IMR-90 (cell line): ENCODE data around the gene ADPRS. TPM values are rescaled to one million over a fixed set of nuclear protein-coding genes. Genes with fewer than 3 reads are reported as not detected.

ENCODE experiments used
- ATAC-seq: fragments of 200-7000 bp; cut with Tn5 transposase; 2 replicates; pipeline ENCODE4 v1.9.1; 2020; ENCODE audit warnings: low read depth, mild to moderate bottlenecking, moderate library complexity
- BruUV-seq: library from RNA; stranded (reverse); fragments of 400-500 nt; replicated peaks from 2 replicates; lab custom pipeline; 2021; lab: Mats Ljungman, UMichigan
- CTCF ChIA-PET: fragments of 300-600 bp; formaldehyde crosslinking; extraction: SDS; loops from one replicate; lab custom pipeline; 2021; ENCODE audit warnings: antibody characterized with exemption; lab: Yijun Ruan, JAX
- POLR2A ChIA-PET: fragments of 300-600 bp; sonication (Branson Sonifier 250); formaldehyde crosslinking; loops from one replicate; lab custom pipeline; 2022; ENCODE audit warnings: antibody characterized with exemption; ENCODE audit not compliant: unreplicated experiment; lab: Charles Lee
- DNase-seq: peaks from one replicate; pipeline ENCODE4 v3.0.0; 2013
- H2AFZ ChIP-seq: replicated peaks from 2 replicates; pipeline ENCODE3; 2013; ENCODE audit warnings: low read length, mild to moderate bottlenecking; ENCODE audit not compliant: poor library complexity
- H2AK5ac ChIP-seq: 2 replicates; pipeline ENCODE4 v1.6.1; 2013; ENCODE audit warnings: low read depth, low read length, inconsistent platforms
- H2AK9ac ChIP-seq: replicated peaks from 2 replicates; pipeline ENCODE3; 2013; ENCODE audit warnings: mild to moderate bottlenecking, low read depth, low read length, moderate library complexity; ENCODE audit not compliant: poor library complexity
- H2BK120ac ChIP-seq: 2 replicates; pipeline ENCODE4 v1.6.1; 2013; ENCODE audit warnings: low read depth, low read length, inconsistent platforms
- H2BK15ac ChIP-seq: 3 replicates; pipeline ENCODE4 v1.6.1; 2013; ENCODE audit warnings: low read depth, low read length, inconsistent platforms
- H2BK20ac ChIP-seq: 2 replicates; pipeline ENCODE4 v1.6.1; 2013; ENCODE audit warnings: low read depth, mild to moderate bottlenecking, inconsistent platforms, low read length, moderate library complexity
- H2BK5ac ChIP-seq: 2 replicates; pipeline ENCODE4 v1.6.1; 2013; ENCODE audit warnings: mild to moderate bottlenecking, low read depth, low read length, inconsistent platforms; ENCODE audit not compliant: poor library complexity, severe bottlenecking
- H3K14ac ChIP-seq: replicated peaks from 2 replicates; pipeline ENCODE4 v1.6.1; 2013; ENCODE audit warnings: low read depth, low read length, inconsistent platforms
- H3K18ac ChIP-seq: 2 replicates; pipeline ENCODE4 v1.6.1; 2013; ENCODE audit warnings: low read depth, low read length, control low read depth
- H3K23ac ChIP-seq: 2 replicates; pipeline ENCODE4 v1.6.1; 2013; ENCODE audit warnings: low read depth, low read length, inconsistent platforms
- H3K27ac ChIP-seq: 2 replicates; pipeline ENCODE4 v1.5.1; 2013; ENCODE audit warnings: mild to moderate bottlenecking, control low read depth, low read length; ENCODE audit not compliant: insufficient read depth
- H3K27me3 ChIP-seq: 2 replicates; pipeline ENCODE4 v1.6.1; 2013; ENCODE audit warnings: low read length; ENCODE audit not compliant: control insufficient read depth, insufficient read depth
- H3K36me3 ChIP-seq: 2 replicates; pipeline ENCODE4 v1.6.1; 2013; ENCODE audit warnings: low read length, mixed read lengths; ENCODE audit not compliant: control insufficient read depth, insufficient read depth
- H3K4ac ChIP-seq: 2 replicates; pipeline ENCODE4 v1.6.1; 2013; ENCODE audit warnings: low read depth, low read length, inconsistent platforms
- H3K4me1 ChIP-seq: 2 replicates; pipeline ENCODE4 v1.6.1; 2013; ENCODE audit warnings: low read length, mixed read lengths; ENCODE audit not compliant: control insufficient read depth, insufficient read depth
- H3K4me2 ChIP-seq: 2 replicates; pipeline ENCODE4 v1.6.1; 2013; ENCODE audit warnings: low read depth, mild to moderate bottlenecking, control low read depth, low read length, moderate library complexity
- H3K4me3 ChIP-seq: 2 replicates; pipeline ENCODE4 v1.5.1; 2013; ENCODE audit warnings: low read depth, mild to moderate bottlenecking, control low read depth, low read length, moderate library complexity; ENCODE audit not compliant: insufficient read depth
- H3K56ac ChIP-seq: 2 replicates; pipeline ENCODE4 v1.6.1; 2013; ENCODE audit warnings: low read length, inconsistent platforms; ENCODE audit not compliant: insufficient read depth; ENCODE audit errors: extremely low read depth
- H3K79me1 ChIP-seq, 2 experiments: 2 replicates each; pipeline ENCODE4 v1.6.1; 2013; ENCODE audit warnings: low read length in 2 of 2, inconsistent platforms in 1 of 2, low read depth in 1 of 2
- H3K9ac ChIP-seq: 2 replicates; pipeline ENCODE4 v1.6.1; 2013; ENCODE audit warnings: low read depth, low read length, control low read depth
- H3K9me1 ChIP-seq: 2 replicates; pipeline ENCODE4 v1.6.1; 2013; ENCODE audit warnings: low read length, inconsistent platforms; ENCODE audit not compliant: insufficient read depth
- H3K9me3 ChIP-seq: 2 replicates; pipeline ENCODE4 v1.6.1; 2013; ENCODE audit warnings: low read length; ENCODE audit not compliant: control insufficient read depth, insufficient read depth
- H4K20me1 ChIP-seq: 2 replicates; pipeline ENCODE4 v1.6.1; 2013; ENCODE audit warnings: low read length, inconsistent platforms; ENCODE audit not compliant: insufficient read depth
- H4K5ac ChIP-seq: 2 replicates; pipeline ENCODE4 v1.6.1; 2013; ENCODE audit warnings: mild to moderate bottlenecking, low read depth, low read length, control low read depth
- H4K8ac ChIP-seq, 2 experiments: 2 replicates each; pipeline ENCODE4 v1.6.1; 2013; ENCODE audit warnings: low read depth in 2 of 2, low read length in 2 of 2, control low read depth in 1 of 2, inconsistent platforms in 1 of 2
- H4K91ac ChIP-seq: 2 replicates; pipeline ENCODE4 v1.6.1; 2013; ENCODE audit warnings: low read depth, low read length, inconsistent platforms; ENCODE audit not compliant: insufficient read depth
- BHLHE40 ChIP-seq: fragments of 150-350 bp; IDR thresholded peaks from 2 replicates; pipeline ENCODE4 v1.6.1; 2016; ENCODE audit warnings: mild to moderate bottlenecking, low read depth, low read length
- CEBPB ChIP-seq: IDR thresholded peaks from 2 replicates; pipeline ENCODE4 v1.6.1; 2012; ENCODE audit warnings: low read depth, low read length, improper control_type of control experiment
- CHD1 ChIP-seq: IDR thresholded peaks from 2 replicates; pipeline ENCODE4 v1.6.1; 2012; ENCODE audit warnings: low read depth, low read length, improper control_type of control experiment
- FOS ChIP-seq: fragments of 150-350 bp; IDR thresholded peaks from 2 replicates; pipeline ENCODE4 v1.6.1; 2016; ENCODE audit warnings: low read depth, low read length
- MAFK ChIP-seq: IDR thresholded peaks from 2 replicates; pipeline ENCODE4 v1.6.1; 2012; ENCODE audit warnings: low read depth, low read length, improper control_type of control experiment
- MAZ ChIP-seq: IDR thresholded peaks from 2 replicates; pipeline ENCODE4 v1.6.1; 2012; ENCODE audit warnings: low read depth, mild to moderate bottlenecking, low read length, improper control_type of control experiment, moderate library complexity, borderline replicate concordance
- MXI1 ChIP-seq: IDR thresholded peaks from 2 replicates; pipeline ENCODE4 v1.6.1; 2012; ENCODE audit warnings: low read depth, mild to moderate bottlenecking, low read length, moderate library complexity, borderline replicate concordance
- NFE2L2 ChIP-seq: fragments of 150-350 bp; IDR thresholded peaks from 2 replicates; pipeline ENCODE4 v1.6.1; 2016; ENCODE audit warnings: low read depth, mild to moderate bottlenecking, low read length
- POLR2A ChIP-seq: IDR thresholded peaks from 2 replicates; pipeline ENCODE4 v1.6.1; 2012; ENCODE audit warnings: mild to moderate bottlenecking, low read depth, low read length
- RAD21 ChIP-seq: IDR thresholded peaks from 2 replicates; pipeline ENCODE4 v1.6.1; 2012; ENCODE audit warnings: low read length, improper control_type of control experiment
- RCOR1 ChIP-seq: IDR thresholded peaks from 2 replicates; pipeline ENCODE4 v1.6.1; 2012; ENCODE audit warnings: mild to moderate bottlenecking, low read length, improper control_type of control experiment; ENCODE audit not compliant: insufficient replicate concordance
- RFX5 ChIP-seq: IDR thresholded peaks from 2 replicates; pipeline ENCODE4 v1.8.0; 2012; ENCODE audit warnings: low read depth, mild to moderate bottlenecking, low read length, moderate library complexity
- SMC3 ChIP-seq: fragments of 150-350 bp; IDR thresholded peaks from 2 replicates; pipeline ENCODE4 v1.6.1; 2016; ENCODE audit warnings: low read depth, mild to moderate bottlenecking, antibody characterized with exemption, low read length, moderate library complexity
- WGBS, 2 experiments: methylation state at CpG; one replicate each; pipeline versions ENCODE4 v1.1.5 to v1.1.7; 2013; ENCODE audit warnings: missing lambda C conversion rate in 2 of 2; ENCODE audit not compliant: insufficient read length in 1 of 2; ENCODE audit errors: extremely low coverage in 2 of 2; 5-methylcytosine and 5-hydroxymethylcytosine counted together
- dilution Hi-C: fragments of 300-500 bp; cut with HindIII; formaldehyde crosslinking; loops from one replicate; pipeline ENCODE4 v1.14.3; 2018; ENCODE audit warnings: low sequenced_read_pairs; ENCODE audit not compliant: unreplicated experiment
- in situ Hi-C: fragments of 300-500 bp; cut with MboI; formaldehyde crosslinking; loops from 3 replicates; pipeline ENCODE4 v1.14.3; 2019; ENCODE audit warnings: low sequenced_read_pairs, inconsistent platforms, mixed read lengths
- intact Hi-C: fragments of 100-400 bp; cut with micrococcal nuclease; formaldehyde crosslinking; loops from 2 replicates; pipeline ENCODE4 v1.10.0; 2022
- polyA plus RNA-seq, 3 experiments: library from polyadenylated mRNA; depleted of rRNA; stranded (reverse); fragments of >200 nt; gene quantifications; 2 replicates each; pipeline ENCODE4 v1.2.3, GENCODE V29; 2012; ENCODE audit warnings: low replicate concordance in 1 of 3
- total RNA-seq: library from RNA; depleted of rRNA; stranded (reverse); fragments of >200 nt; gene quantifications from 2 replicates; pipeline ENCODE4 v1.2.3, GENCODE V29; 2012
- TF ChIP-seq, protein P1 (sequence below): fragments of 150-350 bp; IDR thresholded peaks from 2 replicates; pipeline ENCODE4 v1.6.1; 2017; ENCODE audit warnings: mild to moderate bottlenecking, antibody characterized with exemption, low read length, low read depth
- TF ChIP-seq, protein P2 (sequence below): conservative IDR thresholded peaks from 2 replicates; pipeline ENCODE4 v1.5.1; 2012; ENCODE audit warnings: mild to moderate bottlenecking, low read depth, low read length, improper control_type of control experiment
- TF ChIP-seq, protein P3 (sequence below): fragments of 150-350 bp; IDR thresholded peaks from 2 replicates; pipeline ENCODE4 v1.6.1; 2016; ENCODE audit warnings: low read depth, mild to moderate bottlenecking, low read length, moderate library complexity, borderline replicate concordance

ADPRS gene
- total and polyA plus RNA-seq, 2 of the 4 experiments (the other 2 are of a cell fraction) = 31.0 to 37.2 TPM

DNA sequence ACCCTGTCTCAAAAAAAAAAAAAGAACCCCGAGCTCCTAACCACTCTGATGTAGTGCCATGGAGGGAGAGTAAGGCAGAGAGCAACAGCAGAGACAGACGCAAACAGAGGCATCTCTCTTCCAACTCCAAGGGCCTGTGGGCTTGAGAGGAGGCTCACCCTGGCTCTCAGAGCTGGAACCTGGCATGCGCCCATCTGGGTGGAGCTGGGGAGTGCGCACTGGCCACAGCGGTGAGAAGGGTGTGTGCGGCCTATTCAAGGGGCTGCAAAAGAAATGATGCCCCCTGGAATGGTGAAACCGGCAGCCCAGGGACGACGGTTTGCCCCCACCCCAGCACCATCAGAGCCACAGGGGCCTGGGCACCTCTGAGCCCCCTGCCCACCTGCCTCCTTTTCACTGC is 18.7 kb downstream of the ADPRS start:
- no peak overlapping the region for H4K5ac ChIP-seq
- H3K27ac ChIP-seq = no peak overlapping the region
- intact Hi-C loops = loop anchor here (10.0 kb wide), 1 partner anchor 107 kb away; no protein-coding TSS in a partner anchor
- CTCF ChIA-PET = interaction anchor here (1.8 kb wide), 1 partner anchor 27 kb away, joined by 6 read pairs; no protein-coding TSS in a partner anchor
- no peaks in the 10 kb centered on the region for H3K79me1 ChIP-seq
- no peak overlapping the region for H3K4me3 ChIP-seq
- no peaks in the 10 kb centered on the region for H3K27me3 ChIP-seq
- H2AK9ac ChIP-seq = no peak overlapping the region
- H4K91ac ChIP-seq = no peak overlapping the region
- BruUV-seq = no TSS peak
- no peak overlapping the region for H3K4ac ChIP-seq
- dilution Hi-C loops = no loop called here
- no peak overlapping the region for H2BK20ac ChIP-seq
- peaks cover 2% of the 10 kb centered on the region for H3K4me1 ChIP-seq
- H2AK5ac ChIP-seq = no peak overlapping the region
- H2BK15ac ChIP-seq = no peak overlapping the region
- DNase-seq (no peak), ATAC-seq (no peak)
- no peaks in the 10 kb centered on the region for H4K20me1 ChIP-seq
- no peak overlapping the region for H4K8ac ChIP-seq
- H3K36me3 ChIP-seq = no peaks in the 10 kb centered on the region
- no peak overlapping the region for H3K4me2 ChIP-seq
- POLR2A ChIA-PET = no interaction called here
- H3K23ac ChIP-seq = no peak overlapping the region
- H3K9ac ChIP-seq = no peak overlapping the region
- no peaks in the 10 kb centered on the region for H3K9me3 ChIP-seq
- H3K56ac ChIP-seq = no peak overlapping the region
- peaks cover 3% of the 10 kb centered on the region; the same call in 1 of the 2 replicates for H3K9me1 ChIP-seq
- no peak overlapping the region for H3K18ac ChIP-seq
- H2BK5ac ChIP-seq = no peak overlapping the region
- TF ChIP-seq BHLHE40 (no peak), CHD1 (no peak), RFX5 (no peak), SMC3 (no peak), RCOR1 (no peak), POLR2A (no peak), CEBPB (no peak), RAD21 (no peak), MAZ (no peak), MXI1 (no peak), NFE2L2 (no peak), MAFK (no peak), FOS (no peak)
- TF ChIP-seq, protein P1, sequence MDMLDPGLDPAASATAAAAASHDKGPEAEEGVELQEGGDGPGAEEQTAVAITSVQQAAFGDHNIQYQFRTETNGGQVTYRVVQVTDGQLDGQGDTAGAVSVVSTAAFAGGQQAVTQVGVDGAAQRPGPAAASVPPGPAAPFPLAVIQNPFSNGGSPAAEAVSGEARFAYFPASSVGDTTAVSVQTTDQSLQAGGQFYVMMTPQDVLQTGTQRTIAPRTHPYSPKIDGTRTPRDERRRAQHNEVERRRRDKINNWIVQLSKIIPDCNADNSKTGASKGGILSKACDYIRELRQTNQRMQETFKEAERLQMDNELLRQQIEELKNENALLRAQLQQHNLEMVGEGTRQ = no peak
- TF ChIP-seq, protein P2, sequence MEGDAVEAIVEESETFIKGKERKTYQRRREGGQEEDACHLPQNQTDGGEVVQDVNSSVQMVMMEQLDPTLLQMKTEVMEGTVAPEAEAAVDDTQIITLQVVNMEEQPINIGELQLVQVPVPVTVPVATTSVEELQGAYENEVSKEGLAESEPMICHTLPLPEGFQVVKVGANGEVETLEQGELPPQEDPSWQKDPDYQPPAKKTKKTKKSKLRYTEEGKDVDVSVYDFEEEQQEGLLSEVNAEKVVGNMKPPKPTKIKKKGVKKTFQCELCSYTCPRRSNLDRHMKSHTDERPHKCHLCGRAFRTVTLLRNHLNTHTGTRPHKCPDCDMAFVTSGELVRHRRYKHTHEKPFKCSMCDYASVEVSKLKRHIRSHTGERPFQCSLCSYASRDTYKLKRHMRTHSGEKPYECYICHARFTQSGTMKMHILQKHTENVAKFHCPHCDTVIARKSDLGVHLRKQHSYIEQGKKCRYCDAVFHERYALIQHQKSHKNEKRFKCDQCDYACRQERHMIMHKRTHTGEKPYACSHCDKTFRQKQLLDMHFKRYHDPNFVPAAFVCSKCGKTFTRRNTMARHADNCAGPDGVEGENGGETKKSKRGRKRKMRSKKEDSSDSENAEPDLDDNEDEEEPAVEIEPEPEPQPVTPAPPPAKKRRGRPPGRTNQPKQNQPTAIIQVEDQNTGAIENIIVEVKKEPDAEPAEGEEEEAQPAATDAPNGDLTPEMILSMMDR = no peak
- TF ChIP-seq, protein P3, sequence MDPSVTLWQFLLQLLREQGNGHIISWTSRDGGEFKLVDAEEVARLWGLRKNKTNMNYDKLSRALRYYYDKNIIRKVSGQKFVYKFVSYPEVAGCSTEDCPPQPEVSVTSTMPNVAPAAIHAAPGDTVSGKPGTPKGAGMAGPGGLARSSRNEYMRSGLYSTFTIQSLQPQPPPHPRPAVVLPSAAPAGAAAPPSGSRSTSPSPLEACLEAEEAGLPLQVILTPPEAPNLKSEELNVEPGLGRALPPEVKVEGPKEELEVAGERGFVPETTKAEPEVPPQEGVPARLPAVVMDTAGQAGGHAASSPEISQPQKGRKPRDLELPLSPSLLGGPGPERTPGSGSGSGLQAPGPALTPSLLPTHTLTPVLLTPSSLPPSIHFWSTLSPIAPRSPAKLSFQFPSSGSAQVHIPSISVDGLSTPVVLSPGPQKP = no peak
- 100% methylated on average over 4 of the region's 9 CpGs; no CpG with 5 or more reads in 1 of the 2 experiments for WGBS, 2 experiments
- no peak overlapping the region for H2AFZ ChIP-seq
- in situ Hi-C loops = loop anchor here (5.0 to 25.0 kb wide), 2 partner anchors 180 to 305 kb away; no protein-coding TSS in a partner anchor
- no peak overlapping the region for H2BK120ac ChIP-seq
- H3K14ac ChIP-seq = no peak overlapping the region
